Smooth muscle cell (in vitro differentiated cells): ENCODE measurements around the gene NAB1. TPM values are rescaled to one million over a fixed set of nuclear protein-coding genes. Genes with fewer than 3 reads are reported as not detected.

Source experiments
- DNase-seq: peaks from one replicate; lab custom pipeline; 2025; ENCODE audit not compliant: unreplicated experiment; lab: John Stamatoyannopoulos, UW
- H2AFZ ChIP-seq: fragments of 200-600 bp; sonication (generic); 2 replicates; pipeline ENCODE4 v1.6.0; 2016; ENCODE audit warnings: antibody characterized with exemption, low read depth, mild to moderate bottlenecking
- H3F3A ChIP-seq: fragments of 200-600 bp; sonication (generic); 2 replicates; pipeline ENCODE4 v1.6.0; 2017; ENCODE audit warnings: antibody characterized with exemption, low read depth
- H3K27ac ChIP-seq: fragments of 200-600 bp; sonication (generic); 2 replicates; pipeline ENCODE4 v1.5.1; 2016; ENCODE audit warnings: low read depth, mild to moderate bottlenecking
- H3K27me3 ChIP-seq: fragments of 200-600 bp; sonication (generic); 2 replicates; pipeline ENCODE4 v1.6.1; 2016; ENCODE audit warnings: low read depth, mild to moderate bottlenecking
- H3K36me3 ChIP-seq: fragments of 200-600 bp; sonication (generic); 2 replicates; pipeline ENCODE4 v1.5.1; 2016; ENCODE audit warnings: low read depth
- H3K4me1 ChIP-seq: fragments of 200-600 bp; sonication (generic); 2 replicates; pipeline ENCODE4 v1.5.1; 2016; ENCODE audit warnings: low read depth
- H3K4me2 ChIP-seq: fragments of 200-600 bp; sonication (generic); 2 replicates; pipeline ENCODE4 v1.6.0; 2016; ENCODE audit warnings: mild to moderate bottlenecking
- H3K4me3 ChIP-seq: fragments of 200-600 bp; sonication (generic); 2 replicates; pipeline ENCODE4 v1.5.1; 2016; ENCODE audit warnings: mild to moderate bottlenecking
- H3K79me2 ChIP-seq: fragments of 200-600 bp; sonication (generic); 2 replicates; pipeline ENCODE4 v1.6.0; 2016; ENCODE audit warnings: low read depth, mild to moderate bottlenecking
- H3K9ac ChIP-seq: fragments of 200-600 bp; sonication (generic); 2 replicates; pipeline ENCODE4 v1.6.0; 2016; ENCODE audit warnings: low read depth
- H3K9me3 ChIP-seq: fragments of 200-600 bp; sonication (generic); replicated peaks from 2 replicates; pipeline ENCODE4 v1.5.1; 2016; ENCODE audit warnings: low read depth
- H4K20me1 ChIP-seq: fragments of 200-600 bp; sonication (generic); 2 replicates; pipeline ENCODE4 v1.6.0; 2016; ENCODE audit warnings: low read depth
- CTCF ChIP-seq: fragments of 200-600 bp; sonication (generic); IDR thresholded peaks from 2 replicates; pipeline ENCODE4 v1.5.1; 2017; ENCODE audit warnings: borderline replicate concordance, mild to moderate bottlenecking, antibody characterized with exemption; ENCODE audit not compliant: insufficient read depth, poor library complexity, severe bottlenecking
- WGBS: methylation state at CpG from one replicate; pipeline ENCODE4 v1.1.7; 2016; ENCODE audit warnings: low lambda C conversion rate; 5-methylcytosine and 5-hydroxymethylcytosine counted together
- polyA plus RNA-seq: library from polyadenylated mRNA; unstranded; fragments of >200 nt; fragmentation: Nextera tagmentation; extraction: Ambion mirVana; gene quantifications from 2 replicates; pipeline ENCODE4 v1.2.1, GENCODE V29; 2016
- total RNA-seq: library from RNA; depleted of rRNA; stranded (reverse); fragments of >200 nt; gene quantifications from 2 replicates; pipeline ENCODE4 v1.2.3, GENCODE V29; 2014

The NAB1 gene
- total and polyA plus RNA-seq, 2 experiments from 2014 or later: 4.4 to 31.4 TPM

DNA sequence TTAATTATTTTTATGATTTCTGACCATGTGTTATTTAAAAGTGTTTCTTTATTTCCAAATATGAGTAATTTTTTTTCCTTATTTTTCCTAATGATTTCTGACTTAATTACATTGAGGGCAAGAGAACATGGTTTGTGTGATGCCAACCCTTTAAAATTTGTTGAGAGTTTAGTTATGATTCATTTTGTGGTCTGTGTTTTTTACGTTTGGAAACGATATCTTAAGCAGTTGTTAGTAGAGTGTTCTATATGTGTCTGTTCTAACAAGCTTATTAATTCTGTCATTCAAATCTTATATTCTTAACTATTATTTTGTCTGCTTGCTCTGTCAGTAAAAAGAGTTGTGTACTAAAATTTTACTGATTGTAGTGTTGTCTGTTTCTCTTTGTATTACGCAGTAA lies 15.0 kb downstream of the NAB1 start:
- H3K27ac ChIP-seq: peak overlapping the region; percentile 45
- TF ChIP-seq CTCF: no peak
- H3K27me3 ChIP-seq: no peaks in the 10 kb centered on the region
- 53% methylated on average over 3 of the region's 3 CpGs for WGBS
- H3K4me1 ChIP-seq: no peaks in the 10 kb centered on the region
- no peaks in the 10 kb centered on the region for H3K9me3 ChIP-seq
- no peaks in the 10 kb centered on the region for H3K36me3 ChIP-seq
- H2AFZ ChIP-seq: no peak overlapping the region
- no peak overlapping the region for H3K9ac ChIP-seq
- peaks cover 7% of the 10 kb centered on the region for H4K20me1 ChIP-seq
- no peaks in the 10 kb centered on the region for H3F3A ChIP-seq
- DNase-seq: no peak
- H3K79me2 ChIP-seq: peaks cover 81% of the 10 kb centered on the region
- H3K4me3 ChIP-seq: no peak overlapping the region
- H3K4me2 ChIP-seq: no peak overlapping the region

DNA sequence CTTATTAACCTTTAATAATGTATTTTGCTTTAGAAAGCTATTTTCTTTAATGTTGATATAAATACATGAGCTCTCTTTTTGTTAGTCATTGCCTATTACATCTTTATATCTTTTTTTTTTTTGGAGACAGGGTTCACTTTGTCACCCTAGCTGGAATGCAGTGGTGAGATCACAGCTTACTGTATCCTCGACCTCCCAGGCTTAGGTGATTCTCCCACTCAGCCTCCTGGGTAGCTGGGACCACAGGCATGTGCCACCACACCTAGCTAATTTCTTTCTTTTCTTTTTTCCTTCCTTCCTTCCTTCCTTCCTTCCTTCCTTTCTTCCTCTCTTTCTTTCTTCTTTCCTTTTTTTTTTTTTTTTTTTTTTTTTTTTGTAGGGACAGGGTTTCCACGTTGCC lies 15.4 kb downstream of the NAB1 start:
- Histone ChIP-seq H3K27me3 (no peaks in the 10 kb centered on the region), H3K79me2 (peaks cover 78% of the 10 kb centered on the region), H3K4me1 (no peaks in the 10 kb centered on the region), H3K4me3 (no peak overlapping the region), H3K9ac (no peak overlapping the region), H3K4me2 (no peak overlapping the region), H3F3A (no peaks in the 10 kb centered on the region), H2AFZ (no peak overlapping the region), H3K27ac (peak overlapping the region; percentile 45), H4K20me1 (peaks cover 4% of the 10 kb centered on the region), H3K36me3 (no peaks in the 10 kb centered on the region), H3K9me3 (no peaks in the 10 kb centered on the region)
- no peak for DNase-seq
- TF ChIP-seq CTCF: no peak
- WGBS: 73% methylated on average over 2 of the region's 2 CpGs

DNA sequence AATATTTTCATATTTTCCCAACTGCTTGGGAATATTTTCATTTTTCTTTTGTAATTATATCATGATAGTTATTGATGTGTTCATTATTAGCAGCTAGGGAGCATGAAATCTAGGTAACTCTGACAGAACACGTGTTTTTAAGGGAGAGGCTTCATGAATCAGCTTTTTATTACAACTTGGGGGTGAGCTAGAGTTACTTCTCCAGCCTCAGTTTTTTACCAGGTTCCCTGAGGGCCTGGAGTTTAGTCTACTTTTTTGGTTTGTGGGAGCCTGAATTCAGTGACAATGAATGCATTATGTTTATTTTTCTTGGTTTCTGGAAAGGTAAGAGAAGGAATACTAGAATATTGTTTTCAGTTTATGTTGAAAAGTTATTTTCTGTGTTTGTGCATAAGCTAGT lies 18.0 kb downstream of the NAB1 start:
- Histone ChIP-seq H3K27ac (no peak overlapping the region), H3K4me3 (no peak overlapping the region), H3K4me1 (no peaks in the 10 kb centered on the region), H3K36me3 (no peaks in the 10 kb centered on the region), H3K9ac (no peak overlapping the region), H2AFZ (no peak overlapping the region), H3K27me3 (no peaks in the 10 kb centered on the region), H3K79me2 (peaks cover 55% of the 10 kb centered on the region), H3K4me2 (no peak overlapping the region), H3K9me3 (no peaks in the 10 kb centered on the region), H4K20me1 (peaks cover 4% of the 10 kb centered on the region), H3F3A (no peaks in the 10 kb centered on the region)
- 77% methylated on average over 1 of the region's 1 CpG for WGBS
- no peak for TF ChIP-seq CTCF
- no peak for DNase-seq

- H3K4me1 ChIP-seq: no peaks in the 10 kb centered on the region
- H3K27ac ChIP-seq: no peak overlapping the region
- H3K79me2 ChIP-seq: peaks cover 45% of the 10 kb centered on the region
- H4K20me1 ChIP-seq: peaks cover 2% of the 10 kb centered on the region
- H2AFZ ChIP-seq: no peak overlapping the region
- H3K9ac ChIP-seq: no peak overlapping the region
- no peak for TF ChIP-seq CTCF
- no peaks in the 10 kb centered on the region for H3K27me3 ChIP-seq
- no peaks in the 10 kb centered on the region for H3K9me3 ChIP-seq
- H3F3A ChIP-seq: no peaks in the 10 kb centered on the region
- no peaks in the 10 kb centered on the region for H3K36me3 ChIP-seq
- DNase-seq: no peak
- H3K4me3 ChIP-seq: no peak overlapping the region
- no peak overlapping the region for H3K4me2 ChIP-seq
These were observed 20.0 kb downstream of the NAB1 start for GRCh38 chr2:190668892-190669291.
